ENCODE measurements around the gene MILR1. TPM values are rescaled to one million over a fixed set of nuclear protein-coding genes. Genes with fewer than 3 reads are reported as not detected.

Gene MILR1
- total RNA-seq, 1 experiment from 2014 or later, result not detected

DNA sequence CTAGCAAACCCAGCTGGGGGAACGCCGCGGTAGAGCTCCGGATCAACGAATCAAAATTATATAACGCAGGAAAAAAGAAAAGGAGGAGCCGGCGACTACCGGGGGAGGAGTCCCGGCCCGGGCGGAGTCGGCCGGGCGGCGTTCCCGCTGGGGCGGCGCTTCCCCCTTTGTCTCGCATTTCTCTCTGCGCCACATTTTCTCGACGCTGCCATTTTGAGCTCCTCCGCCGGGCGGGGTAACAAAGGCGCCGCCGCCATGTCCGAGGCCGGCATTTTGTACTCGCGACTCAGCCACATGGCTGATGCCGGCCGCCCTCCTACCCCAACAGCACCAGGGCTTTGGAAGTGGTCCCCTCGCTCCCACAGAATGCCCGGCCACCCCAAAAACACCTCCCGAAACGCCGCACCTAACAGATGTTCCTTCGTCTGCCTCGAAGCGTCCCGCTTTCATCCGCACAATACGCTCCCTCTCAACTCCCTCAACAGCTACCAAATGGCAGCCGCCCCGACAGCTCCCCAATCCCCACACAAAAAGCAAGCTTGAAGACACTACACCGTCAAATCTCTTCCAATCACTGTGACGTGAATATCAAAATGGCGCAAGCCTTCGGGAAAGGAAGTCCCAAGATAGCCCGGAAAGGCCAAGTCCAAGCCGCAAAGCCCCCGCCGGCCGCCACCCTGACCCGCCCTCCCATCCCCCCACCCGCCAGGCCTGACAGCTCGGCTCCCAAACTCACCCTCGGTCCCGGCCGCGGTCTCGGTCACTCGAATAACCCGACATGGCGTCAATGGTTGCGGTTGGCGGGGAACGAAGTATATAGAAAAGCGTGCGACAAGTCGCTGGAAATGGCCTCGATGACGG, 56.7 kb downstream of the MILR1 start:
- Histone ChIP-seq H3K4me1 (replicated peaks) (peaks cover 30% of the 10 kb centered on the region), H3K27ac (peak overlapping the region; percentile 97), H3K4me3 (peak overlapping the region; percentile 78), H3K9me3 (replicated peaks) (no peaks in the 10 kb centered on the region), H3K36me3 (peaks cover 78% of the 10 kb centered on the region), H3K27me3 (replicated peaks) (no peaks in the 10 kb centered on the region)
- DNase-seq (ENCODE audit: low read depth in 1 of 2, low spot score in 2 of 2), result peak; percentile 89 to 91

GRCh38 chr17:64506201-64506575, 57.3 kb downstream of the MILR1 start, which contains the start of gene DDX5:
DDX5 (minus strand) TSS chr17:64506289; CDS start chr17:64506119, 170 bp downstream.
- H3K4me1 ChIP-seq (replicated peaks), result peaks cover 30% of the 10 kb centered on the region
- H3K9me3 ChIP-seq (replicated peaks), result no peaks in the 10 kb centered on the region
- peak within 1 kb of the TSS; percentile 78 for H3K4me3 ChIP-seq
- H3K36me3 ChIP-seq, result peaks cover 78% of the 10 kb centered on the region
- DNase-seq (ENCODE audit: low read depth in 1 of 2, low spot score in 2 of 2), result peak; percentile 99
- peak within 1 kb of the TSS; percentile 97 for H3K27ac ChIP-seq
- no peaks in the 10 kb centered on the region for H3K27me3 ChIP-seq (replicated peaks)

- Histone ChIP-seq H3K36me3 (peaks cover 78% of the 10 kb centered on the region), H3K4me3 (peak within 1 kb of the TSS; percentile 78), H3K27me3 (replicated peaks) (no peaks in the 10 kb centered on the region)
Observed at GRCh38 chr17:64506576-64507412, 57.9 kb downstream of the MILR1 start, which contains the start of gene CEP95. CEP95 (plus strand) TSS chr17:64506977; CDS start chr17:64507098, 121 bp downstream.

GRCh38 chr17:64507413-64507782, 58.5 kb downstream of the MILR1 start:
- DNase-seq (ENCODE audit: low read depth in 1 of 2, low spot score in 2 of 2), result peak in 1 of 2 experiments; percentile 72
- H3K4me3 ChIP-seq, result peak overlapping the region; percentile 78
- peak overlapping the region; percentile 97 for H3K27ac ChIP-seq
- H3K4me1 ChIP-seq (replicated peaks), result peaks cover 30% of the 10 kb centered on the region
- H3K9me3 ChIP-seq (replicated peaks), result no peaks in the 10 kb centered on the region
- peaks cover 78% of the 10 kb centered on the region for H3K36me3 ChIP-seq
- H3K27me3 ChIP-seq (replicated peaks), result no peaks in the 10 kb centered on the region

More at GRCh38 chr17:64506576-64507412, 57.9 kb downstream of the MILR1 start, which contains the start of gene CEP95:
- Histone ChIP-seq H3K27ac (peak within 1 kb of the TSS; percentile 97), H3K4me1 (replicated peaks) (peaks cover 30% of the 10 kb centered on the region), H3K9me3 (replicated peaks) (no peaks in the 10 kb centered on the region)
- DNase-seq (ENCODE audit: low read depth in 1 of 2, low spot score in 2 of 2), result peak; percentile 100

- no peaks in the 10 kb centered on the region for H3K9me3 ChIP-seq (replicated peaks)
- no peaks in the 10 kb centered on the region; the same call in 1 of the 2 replicates for H3K27me3 ChIP-seq (replicated peaks)
- DNase-seq (ENCODE audit: low read depth in 1 of 2, low spot score in 2 of 2), result no peak
- H3K4me3 ChIP-seq, result no peak overlapping the region
- peaks cover 18% of the 10 kb centered on the region for H3K4me1 ChIP-seq (replicated peaks)
- no peak overlapping the region for H3K27ac ChIP-seq
- peaks cover 78% of the 10 kb centered on the region for H3K36me3 ChIP-seq
Observed at GRCh38 chr17:64508683-64509082, 59.8 kb downstream of the MILR1 start.

DNA sequence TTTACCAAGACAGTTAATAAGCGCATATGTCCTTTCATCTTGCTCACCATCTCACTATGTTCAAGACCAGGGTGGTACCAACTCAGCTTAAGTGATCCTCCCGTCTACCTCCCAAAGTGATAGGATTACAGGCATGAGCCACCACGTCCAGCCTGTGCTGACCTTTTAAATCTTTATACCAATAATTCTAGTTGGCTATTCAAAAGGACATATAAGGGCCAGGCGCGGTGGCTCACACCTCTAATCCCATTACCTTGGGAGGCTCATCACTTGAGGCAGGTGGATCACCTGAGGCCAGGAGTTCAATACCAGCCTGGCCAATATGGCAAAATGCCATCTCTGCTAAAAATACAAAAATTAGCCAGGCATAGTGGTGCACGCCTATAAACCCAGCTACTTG, 60.3 kb downstream of the MILR1 start:
- no peak overlapping the region for H3K4me3 ChIP-seq
- peaks cover 78% of the 10 kb centered on the region for H3K36me3 ChIP-seq
- H3K27me3 ChIP-seq (replicated peaks), result no peaks in the 10 kb centered on the region; the same call in 1 of the 2 replicates
- no peaks in the 10 kb centered on the region for H3K9me3 ChIP-seq (replicated peaks)
- no peak for DNase-seq (ENCODE audit: low read depth in 1 of 2, low spot score in 2 of 2)
- H3K4me1 ChIP-seq (replicated peaks), result peaks cover 13% of the 10 kb centered on the region
- H3K27ac ChIP-seq, result no peak overlapping the region

- H3K4me1 ChIP-seq (replicated peaks), result no peaks in the 10 kb centered on the region
- peaks cover 96% of the 10 kb centered on the region for H3K36me3 ChIP-seq
- H3K4me3 ChIP-seq, result no peak overlapping the region
- no peak for DNase-seq (ENCODE audit: low read depth in 1 of 2, low spot score in 2 of 2)
- no peak overlapping the region for H3K27ac ChIP-seq
- H3K9me3 ChIP-seq (replicated peaks), result no peaks in the 10 kb centered on the region
- H3K27me3 ChIP-seq (replicated peaks), result no peaks in the 10 kb centered on the region; the same call in 1 of the 2 replicates
Observed at GRCh38 chr17:64515419-64515818, 66.5 kb downstream of the MILR1 start.

DNA sequence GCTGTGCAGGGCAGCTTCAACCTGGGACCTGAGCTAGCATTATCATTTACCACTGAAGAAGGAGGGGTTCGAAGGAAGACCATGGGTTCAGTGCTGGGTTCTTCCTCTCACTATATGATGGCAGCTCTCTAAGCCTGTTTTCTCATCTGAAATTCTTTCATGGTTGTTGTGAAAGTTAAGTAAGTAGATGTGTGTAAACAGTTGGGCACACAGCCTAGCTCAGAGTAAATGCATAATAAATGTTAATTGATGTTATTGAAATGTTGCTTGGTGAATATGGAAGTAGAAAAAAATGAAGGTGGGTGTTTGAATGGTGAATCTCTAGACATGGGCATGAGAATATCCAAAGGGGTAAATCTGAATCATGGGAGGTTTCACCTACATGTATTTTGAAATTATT, 66.9 kb downstream of the MILR1 start:
- peaks cover 96% of the 10 kb centered on the region for H3K36me3 ChIP-seq
- no peak overlapping the region for H3K27ac ChIP-seq
- no peaks in the 10 kb centered on the region; the same call in 1 of the 2 replicates for H3K27me3 ChIP-seq (replicated peaks)
- DNase-seq (ENCODE audit: low read depth in 1 of 2, low spot score in 2 of 2), result no peak
- no peaks in the 10 kb centered on the region for H3K9me3 ChIP-seq (replicated peaks)
- H3K4me3 ChIP-seq, result no peak overlapping the region
- H3K4me1 ChIP-seq (replicated peaks), result no peaks in the 10 kb centered on the region

Other genes with a start within 250 kb of the MILR1 start
- 10.7 and 13.7 TPM in 2 replicates for gene TEX2, start 185.9 kb upstream of the MILR1 start, total RNA-seq (2014; rRNA removed; shearing (Covaris generic))
- not detected in 2 replicates for gene PECAM1, start 58.3 kb upstream of the MILR1 start, total RNA-seq (2014; rRNA removed; shearing (Covaris generic))
- gene POLG2, start 47.9 kb downstream of the MILR1 start, total RNA-seq (2014; rRNA removed; shearing (Covaris generic)), result 7.0 and 7.5 TPM in 2 replicates
- gene DDX5, start 57.2 kb downstream of the MILR1 start, total RNA-seq (2014; rRNA removed; shearing (Covaris generic)), result 306 and 463 TPM in 2 replicates
- gene CEP95, start 57.9 kb downstream of the MILR1 start, total RNA-seq (2014; rRNA removed; shearing (Covaris generic)), result 32.5 and 36.7 TPM in 2 replicates
- gene SMURF2, start 213.2 kb downstream of the MILR1 start, total RNA-seq (2014; rRNA removed; shearing (Covaris generic)), result 57.3 and 101 TPM in 2 replicates

Measured in SJSA1 (cell line).